Esophagus mucosa (tissue), 1 donor: ENCODE data around the gene PAIP2. TPM values are rescaled to one million over a fixed set of nuclear protein-coding genes. Genes with fewer than 3 reads are reported as not detected.
"Not testable (repeated sequence)": the region's sequence is repeated elsewhere in the genome, so short reads cannot be mapped to it uniquely, and the experiment has no call there.

Experiments used
- ATAC-seq: fragments of 200-7000 bp; cut with Tn5 transposase; one replicate; pipeline ENCODE4 v1.9.1; 2020
- total RNA-seq: library from RNA; stranded (reverse); gene quantifications from one replicate; pipeline ENCODE4 v1.2.4, GENCODE V29; 2023
- donor health status: DM: yes; HTN: yes; CAD: no.

The PAIP2 gene
- total RNA-seq, 1 donor from 2014 or later = 38.1 TPM

GRCh38 chr5:139315056-139315615, 26.5 kb upstream of the PAIP2 start:
- no peak for ATAC-seq

- no peak for ATAC-seq
These were observed 5.8 kb upstream of the PAIP2 start for GRCh38 chr5:139335811-139336210.

GRCh38 chr5:139340051-139340450, 1.6 kb upstream of the PAIP2 start:
- ATAC-seq = no peak

GRCh38 chr5:139341187-139341688, 416 bp upstream of the PAIP2 start:
- ATAC-seq = no peak

GRCh38 chr5:139342423-139342723, 719 bp downstream of the PAIP2 start:
- no peak for ATAC-seq

GRCh38 chr5:139343476-139343875, 1.8 kb downstream of the PAIP2 start:
- no peak for ATAC-seq

- ATAC-seq = no peak
These were observed 2.5 kb downstream of the PAIP2 start for GRCh38 chr5:139344177-139344576.

GRCh38 chr5:139345442-139345841, 3.8 kb downstream of the PAIP2 start:
- ATAC-seq = not testable (repeated sequence)

- not testable (repeated sequence) for ATAC-seq
These were observed 6.2 kb downstream of the PAIP2 start for GRCh38 chr5:139347863-139348262.

GRCh38 chr5:139354186-139354585, 12.5 kb downstream of the PAIP2 start:
- no peak for ATAC-seq

GRCh38 chr5:139355900-139356299, 14.2 kb downstream of the PAIP2 start:
- not testable (repeated sequence) for ATAC-seq

GRCh38 chr5:139358064-139358463, 16.4 kb downstream of the PAIP2 start:
- ATAC-seq = peak; percentile 81

- ATAC-seq = no peak
These were observed 18.7 kb downstream of the PAIP2 start for GRCh38 chr5:139360384-139360783.

- no peak for ATAC-seq
These were observed 20.3 kb downstream of the PAIP2 start for GRCh38 chr5:139361835-139362429.

GRCh38 chr5:139363937-139364336, 22.3 kb downstream of the PAIP2 start:
- ATAC-seq = peak; percentile 94

- no peak for ATAC-seq
These were observed 22.8 kb downstream of the PAIP2 start for GRCh38 chr5:139364466-139364865.

GRCh38 chr5:139368613-139369012, 27.0 kb downstream of the PAIP2 start:
- ATAC-seq = no peak

GRCh38 chr5:139369181-139369580, 27.5 kb downstream of the PAIP2 start:
- no peak for ATAC-seq

GRCh38 chr5:139371482-139372435, 30.1 kb downstream of the PAIP2 start:
- no peak for ATAC-seq

- ATAC-seq = no peak
These were observed 33.3 kb downstream of the PAIP2 start for GRCh38 chr5:139374909-139375308.

GRCh38 chr5:139376364-139376763, 34.7 kb downstream of the PAIP2 start:
- ATAC-seq = no peak

- ATAC-seq = no peak
These were observed 35.6 kb downstream of the PAIP2 start for GRCh38 chr5:139377226-139377625.

- ATAC-seq = no peak
These were observed 36.6 kb downstream of the PAIP2 start for GRCh38 chr5:139378101-139378825.
